Sciatic nerve (tissue), 2 donors: ENCODE measurements around the gene MBD3L2B. TPM values are rescaled to one million over a fixed set of nuclear protein-coding genes. Genes with fewer than 3 reads are reported as not detected.
"Not testable (repeated sequence)": the region's sequence is repeated elsewhere in the genome, so short reads cannot be mapped to it uniquely, and the experiment has no call there.

Experiments
- ATAC-seq: fragments of 200-7000 bp; cut with Tn5 transposase; one replicate; pipeline ENCODE4 v1.9.1; 2020; ENCODE audit warnings: mild to moderate bottlenecking, moderate library complexity
- DNase-seq: peaks from one replicate; pipeline ENCODE4 v3.0.0-alpha.2; 2020; ENCODE audit warnings: low spot score
- intact Hi-C: fragments of 100-400 bp; cut with DNase I; formaldehyde crosslinking; loops from one replicate; pipeline ENCODE4 v1.14.2; 2022
- total RNA-seq: library from RNA; stranded (reverse); fragmentation: NEBNext Ultra II Directional; extraction: Animal tissue kit (Norgen Biotek cat#: 25700); gene quantifications from one replicate; pipeline ENCODE4 v1.2.1, GENCODE V29; 2021
- donor health status: DM: no; HTN: no; CAD: no.
- donor health status: DM: no; HTN: no; CAD: no.

MBD3L2B gene
- total RNA-seq, 1 donor from 2014 or later: not detected

GRCh38 chr19:7028790-7029189 is 7.6 kb upstream of the MBD3L2B start:
- intact Hi-C loops, DNase-seq: not testable (repeated sequence)

GRCh38 chr19:7018828-7019227 is 2.4 kb downstream of the MBD3L2B start:
- DNase-seq (no peak), ATAC-seq (no peak)
- intact Hi-C loops: no loop called here

More at GRCh38 chr19:7028790-7029189, 7.6 kb upstream of the MBD3L2B start:
- ATAC-seq: not testable (repeated sequence)

- DNase-seq (no peak), ATAC-seq (no peak)
- intact Hi-C loops: no loop called here
Measured at GRCh38 chr19:7013678-7014077, 7.6 kb downstream of the MBD3L2B start.

GRCh38 chr19:7010722-7011593 is 10.3 kb downstream of the MBD3L2B start:
- intact Hi-C loops: no loop called here
- DNase-seq: no peak
- no peak for ATAC-seq

- no peak for DNase-seq
- intact Hi-C loops: no loop called here
- no peak for ATAC-seq
Measured at GRCh38 chr19:7007859-7008258, 13.4 kb downstream of the MBD3L2B start.

- ATAC-seq (no peak), DNase-seq (no peak)
- intact Hi-C loops: no loop called here
Measured at GRCh38 chr19:7006135-7006704, 15.0 kb downstream of the MBD3L2B start.

- DNase-seq (no peak), ATAC-seq (no peak)
- intact Hi-C loops: no loop called here
Measured at GRCh38 chr19:7004313-7004931, 16.8 kb downstream of the MBD3L2B start.

- intact Hi-C loops: no loop called here
- no peak for ATAC-seq
- no peak for DNase-seq
Measured at GRCh38 chr19:7000816-7001215, 20.4 kb downstream of the MBD3L2B start.

GRCh38 chr19:7000333-7000732 is 20.9 kb downstream of the MBD3L2B start:
- intact Hi-C loops: no loop called here
- no peak for ATAC-seq
- DNase-seq: no peak

- ATAC-seq: no peak
- DNase-seq: no peak
- intact Hi-C loops: no loop called here
Measured at GRCh38 chr19:6999933-7000332, 21.3 kb downstream of the MBD3L2B start.

- DNase-seq (no peak), ATAC-seq (no peak)
- intact Hi-C loops: no loop called here
Measured at GRCh38 chr19:6997679-6998445, 23.4 kb downstream of the MBD3L2B start.

GRCh38 chr19:6996810-6997209 is 24.4 kb downstream of the MBD3L2B start:
- intact Hi-C loops: no loop called here
- DNase-seq (no peak), ATAC-seq (no peak)

GRCh38 chr19:6995054-6995453 is 26.2 kb downstream of the MBD3L2B start:
- no peak for DNase-seq
- intact Hi-C loops: no loop called here
- ATAC-seq: no peak

- no peak for DNase-seq
- intact Hi-C loops: no loop called here
- no peak for ATAC-seq
Measured at GRCh38 chr19:6988257-6988656, 33.0 kb downstream of the MBD3L2B start.

- ATAC-seq: no peak
- DNase-seq: no peak
- intact Hi-C loops: no loop called here
Measured at GRCh38 chr19:6987850-6988249, 33.4 kb downstream of the MBD3L2B start.

GRCh38 chr19:6983448-6983847 is 37.8 kb downstream of the MBD3L2B start:
- DNase-seq (no peak), ATAC-seq (no peak)
- intact Hi-C loops: no loop called here

- ATAC-seq (no peak), DNase-seq (no peak)
- intact Hi-C loops: no loop called here
Measured at GRCh38 chr19:6979399-6979798, 41.8 kb downstream of the MBD3L2B start.

GRCh38 chr19:6976197-6976596 is 45.0 kb downstream of the MBD3L2B start:
- ATAC-seq: no peak
- DNase-seq: no peak
- intact Hi-C loops: no loop called here

GRCh38 chr19:6971366-6971765 is 49.9 kb downstream of the MBD3L2B start:
- intact Hi-C loops: no loop called here
- DNase-seq: no peak
- ATAC-seq: no peak
